ENCODE results near the gene SCCPDH. TPM values are rescaled to one million over a fixed set of nuclear protein-coding genes. Genes with fewer than 3 reads are reported as not detected.

Gene SCCPDH
- polyA plus RNA-seq, 1 experiment, result 46.6 TPM

DNA sequence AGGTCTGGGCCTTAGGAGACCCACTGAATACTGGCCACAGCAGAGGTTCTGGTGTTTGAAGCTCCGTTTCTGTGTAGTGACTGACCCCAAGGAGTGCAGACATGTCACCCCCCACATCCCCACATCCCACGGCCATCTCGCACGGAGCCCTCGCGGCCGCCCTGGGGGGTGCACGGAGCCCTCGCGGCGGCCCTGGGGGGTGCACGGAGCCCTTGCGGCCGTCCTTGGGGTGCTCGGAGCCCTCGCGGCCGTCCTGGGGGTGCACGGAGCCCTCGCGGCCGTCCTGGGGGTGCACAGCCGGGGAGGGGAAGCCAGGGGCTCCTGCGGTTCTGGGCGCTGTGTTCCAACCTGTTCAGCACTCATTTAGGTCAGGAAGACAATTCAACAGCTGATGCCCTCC is 68.4 kb downstream of the SCCPDH start:
- Histone ChIP-seq H3K4me3 (ENCODE audit: low read depth, low read length) (no peak overlapping the region), H3K27me3 (ENCODE audit: control insufficient read depth, insufficient read depth, low read length) (peaks cover 4% of the 10 kb centered on the region), H3K27ac (ENCODE audit: low read depth, low read length) (no peak overlapping the region), H3K9me3 (ENCODE audit: control insufficient read depth, insufficient read depth, low read length) (no peaks in the 10 kb centered on the region; the same call in 1 of the 2 replicates)
- no peak for DNase-seq (ENCODE audit: low read depth, low spot score)
- TF ChIP-seq, protein P1, sequence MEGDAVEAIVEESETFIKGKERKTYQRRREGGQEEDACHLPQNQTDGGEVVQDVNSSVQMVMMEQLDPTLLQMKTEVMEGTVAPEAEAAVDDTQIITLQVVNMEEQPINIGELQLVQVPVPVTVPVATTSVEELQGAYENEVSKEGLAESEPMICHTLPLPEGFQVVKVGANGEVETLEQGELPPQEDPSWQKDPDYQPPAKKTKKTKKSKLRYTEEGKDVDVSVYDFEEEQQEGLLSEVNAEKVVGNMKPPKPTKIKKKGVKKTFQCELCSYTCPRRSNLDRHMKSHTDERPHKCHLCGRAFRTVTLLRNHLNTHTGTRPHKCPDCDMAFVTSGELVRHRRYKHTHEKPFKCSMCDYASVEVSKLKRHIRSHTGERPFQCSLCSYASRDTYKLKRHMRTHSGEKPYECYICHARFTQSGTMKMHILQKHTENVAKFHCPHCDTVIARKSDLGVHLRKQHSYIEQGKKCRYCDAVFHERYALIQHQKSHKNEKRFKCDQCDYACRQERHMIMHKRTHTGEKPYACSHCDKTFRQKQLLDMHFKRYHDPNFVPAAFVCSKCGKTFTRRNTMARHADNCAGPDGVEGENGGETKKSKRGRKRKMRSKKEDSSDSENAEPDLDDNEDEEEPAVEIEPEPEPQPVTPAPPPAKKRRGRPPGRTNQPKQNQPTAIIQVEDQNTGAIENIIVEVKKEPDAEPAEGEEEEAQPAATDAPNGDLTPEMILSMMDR (IDR thresholded peaks at IDR 0.05; ENCODE audit: low read depth, low read length), result no peak
- POLR2A ChIA-PET, result no interaction called here
- CTCF ChIA-PET, result no interaction called here

DNA sequence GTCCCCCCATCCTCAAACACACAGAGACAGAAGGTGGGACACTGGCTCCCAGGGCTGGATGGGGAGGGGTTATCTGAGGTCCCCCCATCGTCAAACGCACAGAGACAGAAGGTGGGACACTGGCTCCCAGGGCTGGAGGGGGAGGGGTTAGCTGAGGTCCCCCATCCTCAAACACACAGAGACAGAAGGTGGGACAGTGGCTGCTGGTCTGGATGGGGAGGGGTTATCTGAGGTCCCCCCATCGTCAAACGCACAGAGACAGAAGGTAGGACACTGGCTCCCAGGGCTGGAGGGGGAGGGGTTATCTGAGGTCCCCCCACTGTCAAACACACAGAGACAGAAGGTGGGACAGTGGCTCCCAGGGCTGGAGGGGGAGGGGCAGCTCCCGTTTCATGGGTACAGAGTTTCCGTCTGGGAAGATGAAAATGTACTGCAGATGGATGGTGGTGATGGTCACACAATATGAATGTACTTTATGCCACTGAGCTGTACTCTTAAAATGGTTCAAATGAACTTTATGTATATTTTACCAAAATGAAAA is 69.2 kb downstream of the SCCPDH start:
- Histone ChIP-seq H3K27ac (ENCODE audit: low read depth, low read length) (no peak overlapping the region), H3K9me3 (ENCODE audit: control insufficient read depth, insufficient read depth, low read length) (no peaks in the 10 kb centered on the region; the same call in 1 of the 2 replicates), H3K27me3 (ENCODE audit: control insufficient read depth, insufficient read depth, low read length) (peaks cover 6% of the 10 kb centered on the region), H3K4me3 (ENCODE audit: low read depth, low read length) (no peak overlapping the region)
- TF ChIP-seq, protein P1 (IDR thresholded peaks at IDR 0.05; ENCODE audit: low read depth, low read length), result no peak
- ChIA-PET CTCF (interaction anchor here (0.7 kb wide), 1 partner anchor 12 kb away, joined by 4 read pairs; no protein-coding TSS in a partner anchor), POLR2A (interaction anchor here (0.5 kb wide), 1 partner anchor 126 kb away, joined by 3 read pairs; no protein-coding TSS in a partner anchor)
- no peak for DNase-seq (ENCODE audit: low read depth, low spot score)

DNA sequence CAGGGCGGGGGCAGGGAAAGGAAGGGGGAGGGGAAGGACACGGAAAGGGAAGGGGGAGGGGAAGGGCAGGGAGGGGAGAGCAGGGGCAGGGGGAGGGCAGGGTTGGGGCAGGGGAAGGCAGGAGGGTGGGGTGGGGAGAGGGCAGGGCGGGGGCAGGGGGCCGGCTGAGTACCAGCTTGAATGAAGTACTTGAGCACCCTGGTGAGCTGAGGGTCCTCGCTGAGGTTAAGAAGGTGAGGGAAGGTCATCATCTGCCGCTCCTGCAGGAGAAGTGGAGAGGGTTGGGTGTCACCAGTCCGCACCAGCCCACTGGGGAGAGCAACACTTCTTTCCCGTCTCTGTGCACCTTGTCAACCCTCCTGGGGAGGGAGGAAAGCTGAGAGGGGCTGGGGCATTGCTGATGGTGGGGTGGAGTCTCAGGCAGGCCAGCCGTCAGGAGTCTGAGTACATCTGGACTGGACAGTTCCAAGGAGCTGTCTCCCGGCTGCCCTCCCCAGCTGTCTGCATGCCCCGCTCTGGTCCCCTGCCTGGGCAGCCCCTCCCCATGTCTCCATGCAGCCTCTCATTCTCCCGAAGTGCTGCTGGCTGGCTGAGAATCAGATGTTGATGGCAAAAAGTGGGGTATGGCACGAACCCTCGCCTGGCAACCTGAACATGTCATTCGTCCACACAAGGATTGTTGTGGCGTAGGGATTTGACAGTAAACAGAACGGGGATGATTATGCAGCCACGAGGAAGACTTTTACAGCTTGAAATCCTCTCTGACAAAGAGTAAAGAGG is 70.0 kb downstream of the SCCPDH start:
- POLR2A ChIA-PET, result no interaction called here
- peaks cover 6% of the 10 kb centered on the region for H3K27me3 ChIP-seq (ENCODE audit: control insufficient read depth, insufficient read depth, low read length)
- H3K9me3 ChIP-seq (ENCODE audit: control insufficient read depth, insufficient read depth, low read length), result no peaks in the 10 kb centered on the region; the same call in 1 of the 2 replicates
- TF ChIP-seq, protein P1 (IDR thresholded peaks at IDR 0.05; ENCODE audit: low read depth, low read length), result no peak
- CTCF ChIA-PET, result no interaction called here
- no peak overlapping the region for H3K27ac ChIP-seq (ENCODE audit: low read depth, low read length)
- no peak overlapping the region for H3K4me3 ChIP-seq (ENCODE audit: low read depth, low read length)
- no peak for DNase-seq (ENCODE audit: low read depth, low spot score)

DNA sequence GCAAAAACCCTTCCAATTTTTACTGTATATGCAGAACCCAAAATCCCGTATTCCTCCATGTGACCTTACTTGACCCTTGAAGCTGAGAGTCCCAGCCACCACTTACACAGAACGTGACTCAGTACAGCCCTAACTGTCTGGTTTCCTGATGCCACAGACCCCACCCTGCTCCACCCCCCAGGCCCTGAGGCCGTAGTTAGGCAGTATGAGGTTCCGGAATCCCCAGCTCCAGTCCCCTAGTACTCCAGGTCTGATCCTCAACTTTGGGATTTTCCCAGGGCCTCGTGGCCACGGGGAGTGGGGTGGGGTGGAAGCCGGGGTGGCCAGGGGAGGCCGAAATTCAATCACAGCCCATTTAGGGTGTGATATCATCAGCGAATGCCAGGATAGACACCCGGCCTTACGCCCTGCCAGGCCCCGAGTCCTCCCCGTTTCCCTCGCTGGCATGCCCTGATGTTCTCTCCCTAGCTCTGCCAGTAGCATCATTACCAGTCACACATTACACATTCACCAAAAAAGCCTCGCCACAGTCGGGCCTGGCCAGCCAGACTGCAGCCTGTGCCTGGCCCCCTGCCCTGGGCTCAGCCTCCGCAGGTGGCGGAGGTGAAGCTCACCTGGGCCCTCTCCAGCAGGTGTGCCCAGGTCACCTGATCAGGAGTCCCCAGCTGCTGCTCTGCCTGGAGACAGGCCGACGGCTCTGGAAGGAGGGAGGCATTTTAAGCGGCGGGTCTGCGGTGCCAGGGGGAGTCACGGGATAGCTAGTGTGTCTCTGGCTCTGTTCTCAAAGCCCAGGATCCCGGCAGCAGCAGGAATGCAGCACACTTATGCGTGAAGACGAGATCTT is 70.8 kb downstream of the SCCPDH start:
- TF ChIP-seq, protein P1 (IDR thresholded peaks at IDR 0.05; ENCODE audit: low read depth, low read length), result no peak
- H3K9me3 ChIP-seq (ENCODE audit: control insufficient read depth, insufficient read depth, low read length), result no peaks in the 10 kb centered on the region; the same call in 1 of the 2 replicates
- H3K27ac ChIP-seq (ENCODE audit: low read depth, low read length), result no peak overlapping the region
- CTCF ChIA-PET, result no interaction called here
- H3K27me3 ChIP-seq (ENCODE audit: control insufficient read depth, insufficient read depth, low read length), result peaks cover 6% of the 10 kb centered on the region
- DNase-seq (ENCODE audit: low read depth, low spot score), result no peak
- H3K4me3 ChIP-seq (ENCODE audit: low read depth, low read length), result no peak overlapping the region
- POLR2A ChIA-PET, result no interaction called here
